SK-N-SH treated with all-trans-retinoic acid at 6 μM for 48 hours (cell line): ENCODE measurements around the gene PLEKHA8.

ENCODE experiments used
- ARNTL ChIP-seq: fragments of 450-650 bp; formaldehyde crosslinking; IDR thresholded peaks from 2 replicates; pipeline ENCODE4 v1.5.0; 2020; ENCODE audit warnings: low read depth, mild to moderate bottlenecking, moderate library complexity, borderline replicate concordance
- BACH2 ChIP-seq: fragments of 250-450 bp; sonication (Bioruptor Pico); IDR thresholded peaks from 2 replicates; pipeline ENCODE4 v1.9.0; 2021; ENCODE audit warnings: mild to moderate bottlenecking, borderline replicate concordance
- PPARA ChIP-seq: fragments of 250-450 bp; sonication (Bioruptor Pico); IDR thresholded peaks from 2 replicates; pipeline ENCODE4 v1.5.0; 2020; ENCODE audit warnings: mild to moderate bottlenecking, borderline replicate concordance
- TCF4 ChIP-seq: fragments of 250-450 bp; sonication (Bioruptor Pico); IDR thresholded peaks from 2 replicates; pipeline ENCODE4 v1.8.0; 2021; ENCODE audit warnings: mild to moderate bottlenecking, moderate library complexity, borderline replicate concordance
- ZC3H10 ChIP-seq: fragments of 250-450 bp; sonication (Bioruptor Pico); IDR thresholded peaks from 2 replicates; pipeline ENCODE4 v1.5.1; 2021; ENCODE audit warnings: mild to moderate bottlenecking, moderate library complexity
- ZFP3 ChIP-seq: fragments of 250-450 bp; sonication (Bioruptor Pico); IDR thresholded peaks from 2 replicates; pipeline ENCODE4 v1.5.0; 2020; ENCODE audit warnings: mild to moderate bottlenecking, moderate library complexity
- ZNF565 ChIP-seq: fragments of 450-650 bp; formaldehyde crosslinking; conservative IDR thresholded peaks from 2 replicates; pipeline ENCODE4 v1.5.0; 2020; ENCODE audit warnings: low read depth, mild to moderate bottlenecking, moderate library complexity
- TF ChIP-seq, protein P1 (sequence below): fragments of 250-450 bp; sonication (Bioruptor Pico); IDR thresholded peaks from 2 replicates; pipeline ENCODE4 v1.8.0; 2020; ENCODE audit warnings: mild to moderate bottlenecking, moderate library complexity, borderline replicate concordance

GRCh38 chr7:30104157-30104556 is 75.9 kb downstream of the PLEKHA8 start:
- no peak for TF ChIP-seq ZNF565 (CRISPR knock-in tag)
- TF ChIP-seq ZC3H10 (CRISPR knock-in tag) = no peak
- TF ChIP-seq TCF4 = no peak
- TF ChIP-seq, protein P1, sequence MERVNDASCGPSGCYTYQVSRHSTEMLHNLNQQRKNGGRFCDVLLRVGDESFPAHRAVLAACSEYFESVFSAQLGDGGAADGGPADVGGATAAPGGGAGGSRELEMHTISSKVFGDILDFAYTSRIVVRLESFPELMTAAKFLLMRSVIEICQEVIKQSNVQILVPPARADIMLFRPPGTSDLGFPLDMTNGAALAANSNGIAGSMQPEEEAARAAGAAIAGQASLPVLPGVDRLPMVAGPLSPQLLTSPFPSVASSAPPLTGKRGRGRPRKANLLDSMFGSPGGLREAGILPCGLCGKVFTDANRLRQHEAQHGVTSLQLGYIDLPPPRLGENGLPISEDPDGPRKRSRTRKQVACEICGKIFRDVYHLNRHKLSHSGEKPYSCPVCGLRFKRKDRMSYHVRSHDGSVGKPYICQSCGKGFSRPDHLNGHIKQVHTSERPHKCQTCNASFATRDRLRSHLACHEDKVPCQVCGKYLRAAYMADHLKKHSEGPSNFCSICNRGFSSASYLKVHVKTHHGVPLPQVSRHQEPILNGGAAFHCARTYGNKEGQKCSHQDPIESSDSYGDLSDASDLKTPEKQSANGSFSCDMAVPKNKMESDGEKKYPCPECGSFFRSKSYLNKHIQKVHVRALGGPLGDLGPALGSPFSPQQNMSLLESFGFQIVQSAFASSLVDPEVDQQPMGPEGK (CRISPR knock-in tag) = no peak
- no peak for TF ChIP-seq PPARA
- no peak for TF ChIP-seq BACH2 (CRISPR knock-in tag)
- TF ChIP-seq ZFP3 (CRISPR knock-in tag) = no peak
- no peak for TF ChIP-seq ARNTL (CRISPR knock-in tag)
